Activated CD4-positive, alpha-beta T cell treated with anti-CD3 and anti-CD28 coated beads for 4 hours (primary cell): ENCODE data around the gene GRM1.

ENCODE experiments used
- DNase-seq, 2 donors: peaks; one replicate each; pipeline ENCODE4 v3.0.0-alpha.2; 2020

Gene GRM1

DNA sequence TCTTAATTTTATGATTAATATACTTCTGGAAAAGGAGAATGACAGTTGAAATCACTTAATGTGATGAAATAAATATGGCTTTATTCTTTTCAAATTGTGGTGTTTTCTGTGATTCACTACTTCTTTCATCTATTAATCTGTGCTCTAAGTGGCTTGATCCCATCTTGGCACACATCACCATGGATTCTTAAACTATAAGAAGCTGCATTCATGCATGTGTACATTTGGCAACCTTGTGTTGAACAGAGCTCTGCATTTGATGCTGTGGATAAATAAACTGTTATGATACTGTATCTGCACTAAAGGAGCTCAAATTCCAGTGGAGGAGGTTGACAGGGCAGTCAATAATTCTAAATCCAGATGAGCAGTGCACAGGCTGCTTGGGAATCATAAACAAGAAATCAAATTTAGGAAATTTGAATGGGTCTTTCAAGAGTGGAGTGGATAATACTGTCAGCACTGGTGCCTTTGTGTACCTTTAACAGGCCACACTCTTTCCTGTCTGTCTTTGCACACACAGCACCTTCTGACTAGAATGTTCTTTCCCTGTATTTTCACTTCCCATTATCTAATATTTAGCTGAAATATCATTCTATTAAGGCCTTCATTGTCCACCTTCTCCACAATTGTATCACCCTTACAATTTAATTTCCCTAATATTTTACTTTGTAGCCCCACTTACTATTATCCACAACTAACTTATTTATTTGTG lies 252.9 kb downstream of the GRM1 start:
- no peak for DNase-seq

DNA sequence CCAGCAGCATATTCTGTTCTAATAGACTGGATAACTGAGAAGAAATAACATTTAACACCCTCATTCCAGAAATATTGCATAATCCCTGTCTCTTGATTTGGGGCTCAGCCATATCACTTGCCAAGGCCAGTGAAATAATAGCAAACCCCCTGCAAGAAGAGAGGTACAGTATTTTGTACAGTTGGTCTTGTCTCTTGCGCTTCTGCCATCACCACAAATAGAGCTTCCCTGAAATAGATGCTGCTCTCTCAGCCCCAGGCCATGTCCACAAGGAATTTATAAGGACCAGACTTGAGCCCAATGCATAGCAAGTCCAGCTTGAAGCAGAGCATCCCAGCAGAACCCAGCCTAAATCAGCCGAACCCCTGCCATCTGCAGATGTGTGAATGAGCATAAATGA lies 254.0 kb downstream of the GRM1 start:
- DNase-seq = no peak

DNA sequence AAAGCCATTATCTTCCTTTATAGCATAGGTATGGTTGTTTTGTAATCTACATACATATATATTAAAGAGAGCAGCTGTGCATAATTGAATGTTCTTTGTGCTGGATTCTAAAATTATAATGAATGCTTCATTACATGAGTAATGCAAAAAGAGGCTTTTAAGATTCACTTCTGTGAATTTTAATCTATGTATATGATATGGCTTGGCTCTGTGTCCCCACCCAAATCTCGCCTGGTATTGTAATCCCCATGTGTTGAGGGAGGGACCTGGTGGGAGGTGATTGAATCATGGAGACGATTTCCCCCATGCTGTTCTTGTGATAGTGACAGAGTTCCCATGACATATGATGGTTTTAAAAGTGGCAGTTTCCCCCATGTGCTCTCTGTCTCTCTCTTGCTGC lies 255.4 kb downstream of the GRM1 start:
- DNase-seq = no peak

DNA sequence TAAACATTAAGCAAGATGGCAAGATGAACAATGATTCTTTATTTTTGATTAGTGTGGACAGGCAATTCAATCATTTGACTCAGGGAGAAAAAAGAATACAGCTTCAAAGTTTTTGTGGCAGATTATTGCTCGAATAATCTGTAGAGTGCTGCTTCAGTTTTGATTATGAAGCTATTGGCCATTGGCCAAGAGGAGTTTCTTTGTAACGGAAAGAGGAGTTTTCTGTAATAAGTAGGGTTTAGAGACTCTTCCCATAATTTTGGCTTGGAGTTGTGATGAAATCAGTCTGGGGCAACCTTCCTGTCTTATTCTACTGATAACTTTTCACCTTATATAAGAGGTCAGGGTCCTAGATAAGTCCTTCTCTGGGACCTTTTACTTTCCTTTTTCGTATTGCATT lies 258.1 kb downstream of the GRM1 start:
- DNase-seq = no peak

DNA sequence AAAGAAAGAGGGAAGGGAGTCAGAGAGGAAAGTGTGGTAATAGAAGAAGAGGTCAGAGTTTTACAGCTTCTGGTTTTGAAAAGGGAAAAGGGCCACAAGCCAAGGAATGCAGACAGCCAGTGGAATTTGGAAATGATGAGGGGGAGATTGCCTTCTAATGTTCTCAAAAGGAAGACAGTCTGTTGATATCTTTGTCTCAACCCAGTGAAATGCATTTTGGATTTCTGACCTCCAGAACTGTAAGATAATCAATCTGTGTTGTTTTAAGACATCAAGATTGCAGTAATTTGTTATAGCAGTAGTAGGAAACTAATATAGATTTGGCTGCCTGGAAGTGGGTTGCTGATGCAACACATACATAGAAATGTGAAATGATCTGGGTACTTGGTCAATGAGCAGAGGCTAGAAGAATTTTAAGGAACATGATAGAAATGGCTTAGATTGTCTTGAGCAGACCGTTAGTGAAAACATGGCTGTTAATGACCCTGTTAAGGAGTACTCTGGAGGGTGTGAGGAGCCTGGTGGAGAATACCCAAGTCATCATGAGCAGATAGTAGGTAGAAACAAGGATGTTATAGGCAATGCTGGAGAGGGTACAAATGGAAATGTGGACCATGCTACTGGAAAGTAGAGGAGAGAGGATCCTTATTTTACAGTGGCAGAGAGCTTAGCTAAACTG lies 259.0 kb downstream of the GRM1 start:
- no peak for DNase-seq

DNA sequence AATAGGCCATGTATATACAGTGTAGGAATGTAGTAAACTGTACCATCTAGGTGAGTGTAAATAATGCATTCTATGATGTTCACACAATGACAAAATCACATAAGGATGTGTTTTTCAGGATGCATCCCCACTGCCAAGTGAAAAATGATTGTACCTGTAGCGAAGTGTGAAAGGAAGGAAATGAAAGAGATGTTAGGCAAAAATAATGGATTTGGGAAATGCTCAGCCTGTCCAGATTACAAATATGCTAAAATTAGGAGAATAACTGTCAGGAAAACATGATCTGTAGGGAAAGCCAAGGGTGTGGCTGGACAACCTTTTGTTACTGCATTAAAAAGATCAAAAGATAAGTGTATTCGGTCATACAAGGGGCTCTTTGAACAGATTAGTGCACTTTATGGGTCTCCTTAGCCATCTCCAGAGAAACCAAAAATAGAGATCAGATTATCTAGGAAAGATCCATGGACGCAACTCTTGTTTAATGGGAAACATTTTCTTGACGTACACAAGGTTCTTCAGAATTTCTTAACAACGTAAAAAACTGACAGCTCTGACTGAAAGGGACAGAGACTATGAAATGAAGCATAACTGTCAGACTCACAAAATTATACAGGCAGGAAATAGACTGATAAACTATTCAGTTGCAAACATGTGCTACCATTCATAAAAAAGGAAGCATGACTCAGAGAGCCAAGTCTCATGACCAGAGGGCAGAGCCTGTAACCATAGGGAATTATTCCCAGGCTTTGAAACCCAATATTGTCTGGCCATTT lies 261.1 kb downstream of the GRM1 start:
- DNase-seq = no peak

DNA sequence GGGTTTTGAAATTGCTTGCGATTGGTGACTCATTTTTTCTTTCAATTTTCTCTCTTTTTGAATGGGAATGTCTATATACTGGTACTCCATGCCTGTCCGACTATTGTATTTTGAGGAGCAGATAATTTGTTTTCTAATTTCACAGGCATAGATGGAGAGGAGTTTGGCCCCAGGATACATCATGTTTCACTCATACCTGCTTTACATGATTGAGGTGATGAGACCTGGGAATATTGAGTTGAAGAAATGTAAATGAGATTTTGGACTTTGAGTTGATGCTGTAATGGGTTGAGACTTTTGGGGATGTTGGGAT lies 261.7 kb downstream of the GRM1 start:
- DNase-seq = no peak

DNA sequence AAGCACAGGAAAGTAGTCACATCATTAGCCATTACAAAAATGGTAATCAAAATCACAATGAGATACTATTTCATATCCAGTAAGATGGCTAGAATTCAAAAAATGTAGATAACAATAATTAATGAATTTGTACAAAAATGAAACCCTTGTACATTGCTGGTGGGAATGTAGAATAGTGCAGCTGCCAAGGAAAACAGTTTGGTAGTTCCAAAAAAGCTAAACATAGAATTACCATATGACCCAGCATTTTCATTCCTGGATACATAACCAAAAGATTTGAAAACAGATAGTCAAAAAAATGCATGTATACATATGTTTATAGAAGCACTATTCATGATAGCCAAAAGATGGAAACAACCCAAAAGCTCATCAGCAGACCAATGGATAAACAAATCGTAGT lies 263.6 kb downstream of the GRM1 start:
- no peak for DNase-seq

DNA sequence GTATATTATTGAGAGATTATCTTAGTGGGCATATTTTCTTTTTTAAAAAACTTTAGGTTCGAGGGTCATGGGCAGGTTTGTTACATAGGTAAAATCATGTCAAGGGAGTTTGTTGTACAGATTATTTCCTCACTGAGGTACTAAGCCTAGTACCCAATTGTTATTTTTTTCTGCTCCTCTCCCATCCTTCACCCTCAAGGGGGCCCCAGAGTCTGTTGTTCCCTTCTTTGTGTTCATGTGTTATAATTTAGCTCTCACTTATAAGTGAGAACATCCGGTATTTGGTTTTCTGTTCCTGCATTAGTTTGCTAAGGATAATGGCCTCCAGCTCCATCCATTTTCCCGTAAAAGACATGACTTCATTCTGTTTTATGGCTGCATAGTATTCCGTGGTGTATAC lies 266.8 kb downstream of the GRM1 start:
- no peak for DNase-seq

DNA sequence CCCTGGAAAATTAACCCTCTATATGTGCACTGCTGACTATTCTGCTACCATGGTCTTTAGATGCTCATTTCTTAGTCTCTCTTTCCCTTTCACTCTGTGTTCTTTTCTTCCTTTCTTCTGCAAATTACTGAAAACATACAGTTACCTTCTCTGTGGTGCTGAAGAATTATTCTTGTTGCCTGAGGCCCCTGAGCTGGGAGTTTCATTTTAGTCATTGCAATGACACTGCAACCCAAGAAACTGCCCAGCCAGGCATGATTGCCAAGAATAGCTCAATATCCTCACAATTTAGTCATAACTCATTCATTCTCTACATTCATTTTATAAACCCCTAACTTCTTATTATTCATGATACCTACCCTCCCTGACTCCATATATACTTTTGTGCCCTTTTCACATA lies 269.0 kb downstream of the GRM1 start:
- DNase-seq = no peak

DNA sequence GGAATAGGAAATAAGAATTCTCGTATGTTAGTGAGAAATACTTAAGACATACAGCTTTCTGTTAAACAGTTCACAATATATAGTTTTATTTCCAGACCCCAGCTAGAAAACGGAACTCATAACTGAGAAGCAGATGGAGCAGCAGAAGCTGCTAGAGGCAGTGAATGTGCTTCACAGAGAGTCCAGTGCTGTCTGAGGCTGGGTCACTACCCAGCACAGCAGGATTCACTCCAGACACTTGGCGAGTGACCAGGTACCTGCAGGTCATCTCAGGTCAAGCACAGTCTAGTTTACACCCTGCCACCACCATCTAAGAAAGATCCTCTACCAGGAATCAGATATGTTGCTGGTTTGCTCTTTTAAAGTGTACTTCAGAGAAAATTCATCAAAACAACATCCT lies 271.7 kb downstream of the GRM1 start:
- no peak for DNase-seq

DNA sequence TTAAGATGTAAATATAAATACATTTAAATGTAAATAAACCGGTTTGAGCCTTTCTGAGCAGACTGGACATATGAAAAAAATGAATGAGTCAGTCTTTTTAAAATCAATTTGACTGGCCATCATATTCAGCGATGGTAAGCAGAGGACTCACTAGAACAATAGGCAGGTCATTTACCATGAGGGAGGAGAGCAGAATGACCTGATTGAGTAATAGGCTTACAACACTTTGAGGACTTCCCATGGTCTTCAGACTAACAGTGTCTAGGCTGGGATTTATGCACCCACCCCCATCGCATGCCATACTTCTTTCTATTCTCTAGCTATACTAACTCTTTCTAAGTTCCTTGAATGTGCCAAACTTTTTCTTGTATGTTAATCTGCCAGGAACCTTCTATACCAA lies 272.9 kb downstream of the GRM1 start:
- DNase-seq = no peak

DNA sequence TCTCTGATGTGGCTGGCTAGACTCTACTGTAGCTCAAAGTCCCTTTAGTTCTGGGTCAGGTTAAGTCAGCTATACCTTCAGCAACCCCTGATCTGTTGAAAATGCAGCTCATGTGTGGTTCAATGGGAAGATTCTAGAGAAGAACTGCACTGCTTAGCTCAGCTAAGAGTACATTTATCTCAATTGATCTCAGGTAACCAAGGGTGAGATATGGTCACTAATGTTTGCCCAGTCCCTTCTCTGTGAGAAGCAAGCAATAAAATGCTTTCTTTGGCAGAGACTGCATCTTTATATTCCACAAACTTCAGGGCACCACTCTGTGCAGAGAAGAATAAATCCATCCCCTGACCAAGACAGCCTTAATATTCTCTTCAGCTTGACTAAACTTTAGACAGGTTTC lies 274.1 kb downstream of the GRM1 start:
- DNase-seq = no peak

DNA sequence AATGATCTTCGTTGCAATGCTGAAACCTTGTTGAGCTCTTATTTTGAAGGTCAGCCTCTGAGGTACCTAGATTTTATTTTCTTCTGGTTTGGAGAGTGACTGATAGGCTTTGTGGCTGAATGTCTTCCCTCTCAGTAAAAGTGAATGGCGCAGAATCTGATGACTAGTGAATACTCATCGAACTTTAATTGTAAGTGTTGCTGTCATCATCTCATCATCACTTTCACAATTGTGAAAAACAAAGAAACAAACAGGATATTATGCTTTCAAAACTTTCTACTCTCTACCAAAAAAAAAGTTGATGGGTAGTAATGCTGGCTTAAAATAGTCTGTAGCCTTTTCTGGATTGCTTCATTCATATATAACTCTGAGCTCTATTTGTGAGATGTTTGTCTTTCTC lies 275.3 kb downstream of the GRM1 start:
- DNase-seq = no peak

DNA sequence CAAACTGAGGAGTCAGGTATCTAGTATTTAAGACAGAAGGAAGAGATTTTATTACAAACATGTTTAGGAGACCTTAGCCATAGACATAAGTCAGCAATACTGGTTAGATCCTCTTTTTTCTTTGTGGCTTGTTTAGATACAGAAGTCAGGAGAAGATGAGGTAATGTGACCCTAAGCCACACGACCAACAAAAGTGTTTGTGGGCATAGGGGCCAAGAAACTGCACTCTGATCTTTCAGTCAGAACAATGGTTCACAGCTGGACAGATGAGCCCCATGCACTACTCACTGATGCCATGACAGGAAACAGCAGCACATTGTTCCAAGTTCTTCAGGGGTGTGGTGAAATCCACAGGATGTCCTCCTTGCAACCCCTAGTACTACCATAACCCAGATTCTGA lies 276.2 kb downstream of the GRM1 start:
- no peak for DNase-seq

DNA sequence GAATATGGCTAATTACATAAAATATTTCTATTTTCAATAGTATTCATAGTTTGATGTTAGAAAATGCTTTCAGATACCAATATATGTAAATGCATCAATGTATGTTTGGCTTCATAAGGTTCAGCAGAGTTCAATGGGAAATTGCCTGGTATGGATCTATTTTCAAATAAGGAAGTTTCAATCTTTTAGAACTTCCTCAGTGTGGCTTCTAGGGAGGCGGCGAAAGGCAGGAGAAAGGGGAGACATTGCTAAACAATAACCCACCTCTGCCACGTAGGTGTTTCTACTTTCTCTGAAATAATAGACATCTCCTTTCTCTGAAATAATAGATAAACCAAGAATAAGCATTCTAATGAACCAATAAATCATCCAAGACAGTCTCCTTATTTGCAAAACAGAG lies 277.1 kb downstream of the GRM1 start:
- no peak for DNase-seq

DNA sequence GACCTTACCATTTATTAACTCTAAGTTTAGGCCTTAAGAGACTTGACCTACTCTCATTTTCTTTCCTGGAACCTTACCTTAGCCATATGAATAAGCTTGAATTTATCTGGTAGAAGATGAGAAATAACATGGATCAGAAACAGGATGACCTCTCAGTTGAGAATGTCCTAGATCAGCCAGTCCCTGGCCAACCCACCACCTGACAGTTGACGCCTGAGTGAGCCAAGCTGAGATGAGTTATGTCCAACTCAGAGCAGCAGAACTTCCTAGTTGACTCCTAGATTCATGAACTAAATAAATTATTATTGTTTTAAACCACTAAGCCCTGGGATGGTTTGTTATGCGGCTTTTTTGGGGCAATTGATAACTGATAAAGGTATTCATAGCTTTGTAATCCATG lies 281.8 kb downstream of the GRM1 start:
- no peak for DNase-seq

DNA sequence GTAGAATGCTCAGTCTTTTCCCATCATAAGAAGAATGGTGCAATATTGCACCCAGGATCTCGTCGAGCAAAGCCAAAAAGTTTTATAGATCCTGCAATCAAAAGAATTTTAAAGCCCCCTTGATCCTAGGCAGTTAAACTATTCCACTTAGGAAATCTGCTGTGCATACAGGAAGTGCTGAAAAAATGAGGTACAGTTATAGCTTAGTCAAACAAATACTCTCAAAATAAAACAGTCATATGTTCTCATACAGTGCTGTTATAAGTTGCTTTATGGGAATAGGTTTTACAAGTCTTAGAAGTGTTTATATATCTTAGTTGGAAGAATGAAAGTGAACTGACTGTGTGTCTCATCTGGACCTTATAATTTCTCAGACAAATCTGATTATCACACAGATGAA lies 282.2 kb downstream of the GRM1 start:
- DNase-seq = no peak

DNA sequence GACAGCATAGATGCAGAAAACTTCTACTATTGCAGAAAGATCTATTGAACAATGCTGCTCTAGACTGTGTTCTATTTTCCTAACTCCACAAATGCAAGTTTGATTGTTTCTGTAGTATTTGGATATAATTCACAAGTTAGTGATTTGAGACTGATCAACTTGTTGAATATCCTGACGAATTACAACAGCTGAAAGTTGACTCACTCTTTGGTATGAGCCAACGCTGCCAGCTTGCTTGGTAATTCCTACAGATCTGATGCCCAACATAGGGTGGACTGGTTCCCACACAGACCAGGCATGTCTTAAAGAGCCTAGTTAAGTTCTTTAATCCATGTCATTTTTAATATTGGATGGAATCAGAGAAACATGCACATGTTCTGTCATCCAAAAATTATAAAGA lies 283.7 kb downstream of the GRM1 start:
- no peak for DNase-seq

DNA sequence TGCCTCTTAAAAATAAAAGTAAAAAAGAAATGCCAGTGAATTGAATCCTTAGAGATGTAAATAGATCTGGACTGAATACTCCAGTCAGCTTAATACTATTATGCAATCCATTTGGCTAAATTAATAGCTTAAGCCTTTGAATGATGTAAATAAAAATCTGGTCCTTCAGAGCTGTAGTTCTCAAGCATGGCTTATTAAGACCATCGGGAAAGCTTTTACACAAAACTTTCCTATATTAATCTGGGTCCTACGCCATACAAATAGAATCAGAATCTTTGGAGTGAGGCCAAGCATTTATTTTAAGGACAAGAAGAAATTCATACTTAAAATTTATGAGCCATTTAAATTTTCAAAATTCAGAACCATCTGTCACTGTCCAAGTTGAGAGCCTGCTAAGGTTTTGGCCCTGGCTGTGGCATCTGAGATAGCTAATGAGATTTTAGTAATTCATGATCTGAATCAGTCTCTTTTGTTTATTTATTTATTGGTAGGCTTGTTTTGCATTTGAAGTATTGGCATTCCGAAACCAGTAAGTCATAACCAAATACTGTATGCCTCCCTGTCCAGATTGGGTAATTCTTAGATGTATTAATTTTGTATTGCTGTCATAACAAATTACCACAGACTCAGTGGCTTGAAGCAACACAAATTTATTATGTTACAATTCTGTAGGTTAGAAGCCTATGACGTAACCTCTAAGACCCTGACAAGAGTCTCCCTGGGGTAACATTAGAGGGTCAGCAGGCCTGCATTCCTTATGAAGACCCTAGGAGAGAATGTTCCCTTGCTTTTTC lies 286.7 kb downstream of the GRM1 start:
- DNase-seq = no peak

DNA sequence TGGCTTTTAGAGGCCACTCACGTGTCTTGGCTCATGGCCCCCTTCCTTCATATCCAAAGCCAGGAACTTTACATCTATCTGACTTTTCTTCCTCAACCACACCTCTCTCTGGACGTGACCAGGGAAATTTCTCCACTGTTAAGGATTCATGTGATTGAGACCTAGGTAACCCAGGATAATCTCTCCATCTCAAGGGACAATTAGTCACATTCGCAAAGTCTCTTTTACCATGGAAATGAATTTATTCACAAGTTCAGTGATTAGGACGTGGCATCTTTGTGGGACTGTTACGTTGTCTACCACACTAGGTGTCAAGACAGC lies 287.3 kb downstream of the GRM1 start:
- no peak for DNase-seq

DNA sequence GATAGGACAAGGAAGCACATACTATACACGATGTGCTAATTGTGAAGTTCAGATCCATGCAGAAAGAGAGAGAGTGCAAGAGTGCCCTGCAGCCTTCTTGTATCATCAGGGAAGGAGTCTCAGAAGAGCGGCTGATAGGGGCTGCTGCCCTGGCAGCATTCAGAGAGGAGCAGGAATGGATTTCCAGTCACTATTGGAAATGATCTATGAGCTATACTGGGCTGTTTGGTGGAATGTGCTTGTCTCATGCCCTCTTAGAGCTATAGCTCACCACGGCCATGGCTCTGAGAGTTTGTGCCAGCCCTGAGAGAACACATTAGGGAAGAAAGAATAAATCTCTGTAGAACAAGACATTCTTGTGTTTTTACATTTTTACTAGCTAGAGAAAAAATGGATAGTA lies 302.2 kb downstream of the GRM1 start:
- DNase-seq = no peak

DNA sequence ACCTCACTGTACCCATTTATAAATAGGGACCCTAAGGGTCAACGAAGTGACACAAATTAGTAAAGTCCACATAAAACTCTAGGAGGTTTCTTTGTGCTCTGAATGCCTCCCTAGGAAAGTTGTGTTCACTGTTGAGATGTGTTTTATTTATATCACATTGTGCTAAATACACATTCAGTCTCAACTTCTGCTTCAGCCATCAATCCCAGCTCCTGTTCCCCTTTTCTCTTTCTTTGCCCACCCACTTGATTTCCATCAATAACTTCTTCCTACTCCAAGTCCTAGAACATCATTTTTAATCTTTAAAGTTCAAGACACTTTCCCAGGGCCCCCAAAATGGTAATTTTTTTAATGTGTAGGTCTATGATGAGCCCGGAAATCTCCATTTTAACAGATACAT lies 306.5 kb downstream of the GRM1 start:
- no peak for DNase-seq

DNA sequence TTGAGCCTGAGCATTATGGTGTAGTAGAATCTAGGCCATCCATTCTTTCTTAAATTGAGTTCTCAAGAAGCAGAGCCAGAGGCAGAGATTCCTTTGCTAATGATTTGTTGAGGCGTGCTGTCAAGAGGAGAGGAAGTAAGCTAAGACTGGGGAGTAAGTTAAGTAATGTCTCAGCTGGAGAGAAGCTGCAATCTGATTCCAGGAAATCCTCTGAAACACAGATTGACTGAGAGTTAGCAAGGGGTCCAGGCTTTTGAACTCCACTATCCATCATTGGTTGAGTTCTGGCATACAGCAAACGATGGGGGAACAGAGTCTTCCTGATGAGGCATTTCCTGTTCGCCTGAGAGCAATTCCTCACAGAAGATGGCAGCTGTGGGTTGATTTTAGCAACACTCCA lies 307.3 kb downstream of the GRM1 start:
- no peak for DNase-seq
